NCI-H446 treated with DMSO at 0.1 percent for 48 hours (cell line): ENCODE measurements around the gene FAM78B.

Source experiments
- DNase-seq: peaks from one replicate; lab custom pipeline; 2025; lab: John Stamatoyannopoulos, UW

The FAM78B gene

GRCh38 chr1:166164646-166164994, 2.2 kb downstream of the FAM78B start:
- DNase-seq: no peak

- no peak for DNase-seq
Measured at GRCh38 chr1:166159656-166160055, 7.1 kb downstream of the FAM78B start.

GRCh38 chr1:166156674-166157073, 10.1 kb downstream of the FAM78B start:
- DNase-seq: no peak

GRCh38 chr1:166155108-166155507, 11.7 kb downstream of the FAM78B start:
- no peak for DNase-seq

- DNase-seq: no peak
Measured at GRCh38 chr1:166153525-166154314, 13.1 kb downstream of the FAM78B start.

- DNase-seq: no peak
Measured at GRCh38 chr1:166152978-166153377, 13.8 kb downstream of the FAM78B start.

- no peak for DNase-seq
Measured at GRCh38 chr1:166151804-166152203, 15.0 kb downstream of the FAM78B start.

GRCh38 chr1:166145499-166145898, 21.3 kb downstream of the FAM78B start:
- no peak for DNase-seq

GRCh38 chr1:166141969-166142368, 24.8 kb downstream of the FAM78B start:
- DNase-seq: no peak

- DNase-seq: no peak
Measured at GRCh38 chr1:166140251-166140650, 26.6 kb downstream of the FAM78B start.

GRCh38 chr1:166139735-166140134, 27.1 kb downstream of the FAM78B start:
- DNase-seq: no peak

GRCh38 chr1:166136699-166137401, 30.0 kb downstream of the FAM78B start:
- DNase-seq: no peak

GRCh38 chr1:166136222-166136621, 30.6 kb downstream of the FAM78B start:
- DNase-seq: no peak

- DNase-seq: no peak
Measured at GRCh38 chr1:166133857-166134256, 32.9 kb downstream of the FAM78B start.

- no peak for DNase-seq
Measured at GRCh38 chr1:166133276-166133841, 33.4 kb downstream of the FAM78B start.

GRCh38 chr1:166132496-166132895, 34.3 kb downstream of the FAM78B start:
- no peak for DNase-seq

- DNase-seq: no peak
Measured at GRCh38 chr1:166129006-166129405, 37.8 kb downstream of the FAM78B start.

- DNase-seq: no peak
Measured at GRCh38 chr1:166128195-166128594, 38.6 kb downstream of the FAM78B start.

GRCh38 chr1:166127003-166127402, 39.8 kb downstream of the FAM78B start:
- no peak for DNase-seq

GRCh38 chr1:166122873-166123466, 43.8 kb downstream of the FAM78B start:
- DNase-seq: no peak

GRCh38 chr1:166121010-166121409, 45.8 kb downstream of the FAM78B start:
- DNase-seq: no peak

GRCh38 chr1:166120281-166120680, 46.5 kb downstream of the FAM78B start:
- DNase-seq: no peak

GRCh38 chr1:166119471-166119965, 47.3 kb downstream of the FAM78B start:
- no peak for DNase-seq
